A549 (cell line): ENCODE data around the gene NEXN. TPM values are rescaled to one million over a fixed set of nuclear protein-coding genes. Genes with fewer than 3 reads are reported as not detected.

Source experiments
- ATAC-seq, 2 experiments: fragments of 200-7000 bp in 1 of 2; fragments of >200 bp in 1 of 2; cut with Nextera tagmentation in 1 of 2; cut with Tn5 transposase in 1 of 2; 3 replicates each; pipeline versions ENCODE4 v1.8.0 to v1.9.1; 2018 to 2020; ENCODE audit warnings: mild to moderate bottlenecking in 1 of 2, moderate library complexity in 1 of 2
- CTCF ChIA-PET: fragments of 300-600 bp; sonication (Branson Sonifier 250); formaldehyde crosslinking; extraction: SDS; loops from one replicate; lab custom pipeline; 2021; ENCODE audit warnings: antibody characterized with exemption, inconsistent platforms; lab: Yijun Ruan, JAX
- POLR2A ChIA-PET: fragments of 350-600 bp; formaldehyde crosslinking; extraction: SDS; loops from one replicate; lab custom pipeline; 2021; ENCODE audit warnings: antibody characterized with exemption, inconsistent platforms; lab: Yijun Ruan, JAX
- DNase-seq, 2 experiments: peaks; one replicate each; pipeline versions ENCODE4 v3.0.0 to v3.0.0-alpha.2; 2011 to 2016; ENCODE audit warnings: low read depth in 1 of 2, low spot score in 1 of 2
- FAIRE-seq: peaks from 2 replicates; lab custom pipeline; 2011; peaks lifted over from hg19 to GRCh38; lab: Jason Lieb, UNC
- H3K27ac ChIP-seq, 2 experiments: fragments of >200 bp; sonication (Bioruptor Twin); formaldehyde crosslinking; 3 replicates each; pipeline ENCODE4 v1.5.1; 2016 to 2017
- H3K4me1 ChIP-seq: fragments of >200 bp; sonication (Bioruptor Twin); formaldehyde crosslinking; 3 replicates; pipeline ENCODE4 v1.6.1; 2016
- H3K4me2 ChIP-seq: fragments of >200 bp; sonication (Bioruptor Twin); formaldehyde crosslinking; 3 replicates; pipeline ENCODE4 v1.6.1; 2016
- H3K4me3 ChIP-seq: fragments of >200 bp; sonication (Bioruptor Twin); formaldehyde crosslinking; 3 replicates; pipeline ENCODE4 v1.5.1; 2016
- H3K9me3 ChIP-seq: fragments of >200 bp; sonication (Bioruptor Twin); formaldehyde crosslinking; 3 replicates; pipeline ENCODE4 v1.6.1; 2016
- BCL3 ChIP-seq: fragments of >200 bp; sonication (Bioruptor Twin); formaldehyde crosslinking; IDR thresholded peaks from 3 replicates; pipeline ENCODE4 v1.6.1; 2016
- CBX8 ChIP-seq: fragments of 200-600 bp; sonication (generic); IDR thresholded peaks from 2 replicates; pipeline ENCODE4 v1.6.1; 2016
- CEBPB ChIP-seq, 2 experiments: fragments of >200 bp in 1 of 2; sonication (Bioruptor Twin) in 1 of 2; formaldehyde crosslinking in 1 of 2; IDR thresholded peaks; 2 replicates each; pipeline ENCODE4 v1.6.1; 2012 to 2016
- CHD4 ChIP-seq: fragments of 200-600 bp; sonication (generic); IDR thresholded peaks from 2 replicates; pipeline ENCODE4 v1.6.1; 2016; ENCODE audit warnings: antibody characterized with exemption, mild to moderate bottlenecking, borderline replicate concordance
- CTCF ChIP-seq: fragments of >200 bp; sonication (Bioruptor Twin); formaldehyde crosslinking; IDR thresholded peaks from 3 replicates; pipeline ENCODE4 v1.5.1; 2016
- ELK1 ChIP-seq: fragments of 150-350 bp; IDR thresholded peaks from 2 replicates; pipeline ENCODE4 v1.6.1; 2014; ENCODE audit warnings: low read depth, mild to moderate bottlenecking, low read length
- EP300 ChIP-seq, 2 experiments: fragments of >200 bp; sonication (Bioruptor Twin); formaldehyde crosslinking; IDR thresholded peaks; 2 replicates in 1 of 2; 3 replicates in 1 of 2; pipeline ENCODE4 v1.6.1; 2016 to 2017
- FOSL2 ChIP-seq, 2 experiments: fragments of 450-650 bp in 1 of 2; fragments of >200 bp in 1 of 2; sonication (Bioruptor Twin) in 1 of 2; formaldehyde crosslinking; IDR thresholded peaks; 2 replicates each; pipeline versions ENCODE4 v1.5.0 to v1.6.1; 2016 to 2020; ENCODE audit warnings: mild to moderate bottlenecking in 1 of 2, moderate library complexity in 1 of 2
- HDAC2 ChIP-seq: fragments of 200-600 bp; sonication (generic); IDR thresholded peaks from 2 replicates; pipeline ENCODE4 v1.6.1; 2016
- HOXA7 ChIP-seq: fragments of 250-450 bp; sonication (Bioruptor Pico); IDR thresholded peaks from 2 replicates; pipeline ENCODE4 v1.5.0; 2020; ENCODE audit warnings: mild to moderate bottlenecking, moderate library complexity
- JUN ChIP-seq, 2 experiments: fragments of >200 bp; sonication (Bioruptor Twin); formaldehyde crosslinking; IDR thresholded peaks; 2 replicates in 1 of 2; 3 replicates in 1 of 2; pipeline ENCODE4 v1.6.1; 2016 to 2017
- KDM1A ChIP-seq: fragments of 200-600 bp; sonication (generic); IDR thresholded peaks from 2 replicates; pipeline ENCODE4 v1.6.1; 2016; ENCODE audit warnings: low read depth, mild to moderate bottlenecking
- NFE2L2 ChIP-seq: fragments of 150-350 bp; conservative IDR thresholded peaks from 2 replicates; pipeline ENCODE4 v1.6.1; 2014; ENCODE audit warnings: low read length
- NR3C1 ChIP-seq: fragments of >200 bp; sonication (Bioruptor Twin); formaldehyde crosslinking; IDR thresholded peaks from 3 replicates; pipeline ENCODE4 v1.6.1; 2017
- POLR2A ChIP-seq: IDR thresholded peaks from 2 replicates; pipeline ENCODE4 v1.6.1; 2012; ENCODE audit warnings: mild to moderate bottlenecking, low read length
- RAD21 ChIP-seq, 2 experiments: fragments of >200 bp in 1 of 2; sonication (Bioruptor Twin) in 1 of 2; formaldehyde crosslinking in 1 of 2; IDR thresholded peaks in 1 of 2; conservative IDR thresholded peaks in 1 of 2; 2 replicates in 1 of 2; 3 replicates in 1 of 2; pipeline ENCODE4 v1.6.1; 2012 to 2018; ENCODE audit warnings: inconsistent platforms in 1 of 2
- SMC3 ChIP-seq: fragments of >200 bp; sonication (Bioruptor Twin); formaldehyde crosslinking; IDR thresholded peaks from 3 replicates; pipeline ENCODE4 v1.6.1; 2018; ENCODE audit warnings: inconsistent platforms
- TFCP2L1 ChIP-seq: fragments of 250-450 bp; sonication (Bioruptor Pico); IDR thresholded peaks from 2 replicates; pipeline ENCODE4 v1.5.0; 2021; ENCODE audit warnings: mild to moderate bottlenecking
- TP53 ChIP-seq: fragments of 250-450 bp; sonication (Bioruptor Pico); IDR thresholded peaks from 2 replicates; pipeline ENCODE4 v1.5.0; 2021; ENCODE audit warnings: mild to moderate bottlenecking, moderate library complexity
- ZFP36 ChIP-seq: fragments of 450-650 bp; IDR thresholded peaks from 2 replicates; pipeline ENCODE4 v1.6.1; 2014; ENCODE audit warnings: borderline replicate concordance; ENCODE audit not compliant: partially characterized antibody
- ZNF302 ChIP-seq: fragments of 250-450 bp; sonication (Bioruptor Pico); IDR thresholded peaks from 2 replicates; pipeline ENCODE4 v1.9.0; 2021; ENCODE audit warnings: inconsistent platforms, mild to moderate bottlenecking, moderate library complexity
- WGBS: methylation state at CpG from one replicate; pipeline ENCODE4 v1.1.6; 2017; ENCODE audit errors: missing lambda C conversion rate; 5-methylcytosine and 5-hydroxymethylcytosine counted together
- polyA plus RNA-seq, 4 experiments: library from polyadenylated mRNA; depleted of rRNA in 3 of 4; stranded (reverse); fragments of >200 nt; fragmentation: RNase III in 1 of 4; extraction: RNeasy Plus Mini Kit Qiagen cat#74134 plus additional on column Dnase treatment in 1 of 4; gene quantifications; 2 replicates in 3 of 4; 3 replicates in 1 of 4; pipeline ENCODE4 v1.2.3, GENCODE V29; 2011 to 2017

The NEXN gene
- polyA plus RNA-seq, 2 of the 4 experiments (the other 2 are of a cell fraction): 1.8 to 8.2 TPM

- ChIA-PET CTCF (interaction anchor here (1.0 to 1.5 kb wide), 4 partner anchors 12 to 74 kb away, joined by 3 read pairs; partner anchors contain the start of gene NEXN), POLR2A (no interaction called here)
- TF ChIP-seq NR3C1 (no peak), EP300 (IDR thresholded peaks at IDR 0.05) (no peak), FOSL2 (IDR thresholded peaks at IDR 0.05) (no peak), FOSL2 (CRISPR knock-in tag; IDR thresholded peaks at IDR 0.05) (peak; percentile 20; the same call in 1 of the 2 replicates), HOXA7 (CRISPR knock-in tag) (no peak), CBX8 (no peak), ZNF302 (CRISPR knock-in tag) (no peak), CEBPB (IDR thresholded peaks at IDR 0.05) (no peak), TFCP2L1 (CRISPR knock-in tag) (no peak), KDM1A (no peak)
- no peak overlapping the region for H3K27ac ChIP-seq
- H3K9me3 ChIP-seq: no peaks in the 10 kb centered on the region
- no peaks in the 10 kb centered on the region for H3K4me1 ChIP-seq
- DNase-seq (no peak), ATAC-seq (no peak), FAIRE-seq (no peak)
- no peak overlapping the region for H3K4me3 ChIP-seq
- H3K4me2 ChIP-seq: no peak overlapping the region
- 50% methylated on average over 4 of the region's 4 CpGs for WGBS
These were observed 11.4 kb downstream of the NEXN start for GRCh38 chr1:77899647-77900320.

GRCh38 chr1:77900687-77901293 lies 12.4 kb downstream of the NEXN start:
- Histone ChIP-seq H3K9me3 (no peaks in the 10 kb centered on the region), H3K4me2 (no peak overlapping the region), H3K27ac (no peak overlapping the region), H3K4me1 (no peaks in the 10 kb centered on the region), H3K4me3 (no peak overlapping the region)
- WGBS: 9% methylated on average over 4 of the region's 4 CpGs
- no peak for FAIRE-seq
- ChIA-PET CTCF (interaction anchor here (0.6 to 1.5 kb wide), 5 partner anchors 13 to 215 kb away, joined by 3 read pairs; partner anchors contain the start of gene NEXN), POLR2A (no interaction called here)
- TF ChIP-seq ELK1 (no peak), CTCF (peak; percentile 62), HDAC2 (no peak), BCL3 (no peak), RAD21 (conservative IDR thresholded peaks at IDR 0.05 in 1 of 2, IDR thresholded peaks at IDR 0.05 in 1 of 2) (peak; percentile 73 to 82), CHD4 (no peak), SMC3 (peak; percentile 53), POLR2A (no peak), TP53 (CRISPR knock-in tag) (no peak)
- peak; percentile 77 to 84; a peak in 4 of 6 replicates for ATAC-seq
- peak; percentile 18 to 66 for DNase-seq

- Histone ChIP-seq H3K4me3 (no peak overlapping the region), H3K27ac (no peak overlapping the region), H3K4me2 (no peak overlapping the region), H3K9me3 (no peaks in the 10 kb centered on the region), H3K4me1 (no peaks in the 10 kb centered on the region)
- DNase-seq (no peak), FAIRE-seq (no peak), ATAC-seq (no peak)
- WGBS: 0% methylated on average over 1 of the region's 1 CpG
- no peak for TF ChIP-seq JUN (IDR thresholded peaks at IDR 0.05)
- no peak for TF ChIP-seq NR3C1
- no peak for TF ChIP-seq NFE2L2
- TF ChIP-seq ZFP36: peak; percentile 12
- POLR2A ChIA-PET: no interaction called here
- CTCF ChIA-PET: interaction anchor here (0.7 kb wide), 1 partner anchor 1786 kb away, joined by 3 read pairs; no protein-coding TSS in a partner anchor
These were observed 17.2 kb downstream of the NEXN start for GRCh38 chr1:77905603-77906002.
